ENCODE data around the gene C1QTNF5. TPM values are rescaled to one million over a fixed set of nuclear protein-coding genes. Genes with fewer than 3 reads are reported as not detected.

The C1QTNF5 gene
- total and polyA plus RNA-seq, 2 experiments from 2014 or later = 5.8 to 8.0 TPM

- H3K36me3 ChIP-seq = peaks cover 36% of the 10 kb centered on the region
- H3K4me3 ChIP-seq = no peak overlapping the region
- peak; percentile 80 to 91 for DNase-seq (ENCODE audit: low read depth in 1 of 2, low spot score in 1 of 2)
- H3K9me3 ChIP-seq (ENCODE audit: low read depth) = no peaks in the 10 kb centered on the region
- peak; percentile 75 for TF ChIP-seq CTCF (IDR thresholded peaks at IDR 0.05; ENCODE audit: low read depth, low read length)
- peaks cover 46% of the 10 kb centered on the region for H3K4me1 ChIP-seq (ENCODE audit: low read depth)
- no peaks in the 10 kb centered on the region for H3K27me3 ChIP-seq
- peak overlapping the region; percentile 71 for H3K27ac ChIP-seq
Measured at GRCh38 chr11:119356349-119357031, 15.8 kb upstream of the C1QTNF5 start.

GRCh38 chr11:119355091-119355843 is 14.6 kb upstream of the C1QTNF5 start:
- H3K9me3 ChIP-seq (ENCODE audit: low read depth) = no peaks in the 10 kb centered on the region
- peaks cover 40% of the 10 kb centered on the region for H3K4me1 ChIP-seq (ENCODE audit: low read depth)
- H3K27me3 ChIP-seq = no peaks in the 10 kb centered on the region
- H3K36me3 ChIP-seq = peaks cover 36% of the 10 kb centered on the region
- no peak for DNase-seq (ENCODE audit: low read depth in 1 of 2, low spot score in 1 of 2)
- no peak overlapping the region for H3K4me3 ChIP-seq
- H3K27ac ChIP-seq = no peak overlapping the region
- no peak for TF ChIP-seq CTCF (IDR thresholded peaks at IDR 0.05; ENCODE audit: low read depth, low read length)

DNA sequence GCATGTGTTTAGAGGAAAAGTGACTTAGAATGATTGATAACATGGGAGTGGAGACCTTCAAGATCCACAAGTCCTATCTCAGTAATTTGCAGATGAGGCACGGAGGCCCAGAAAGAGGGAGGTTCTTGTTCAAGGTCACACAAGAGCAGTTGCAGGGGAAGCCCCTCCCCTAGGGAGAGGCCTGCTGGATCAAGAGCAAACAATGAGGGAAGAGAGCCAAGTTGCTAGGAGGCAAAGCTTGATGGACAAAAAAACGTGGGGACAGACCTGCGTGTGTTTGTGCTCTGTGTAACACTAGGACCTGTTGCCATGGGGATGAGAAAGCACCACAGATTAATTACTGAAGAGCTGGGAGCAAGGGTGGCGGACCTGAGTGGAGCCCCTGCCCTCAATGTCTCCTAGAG is 12.2 kb upstream of the C1QTNF5 start:
- no peaks in the 10 kb centered on the region for H3K27me3 ChIP-seq
- H3K4me3 ChIP-seq = no peak overlapping the region
- H3K9me3 ChIP-seq (ENCODE audit: low read depth) = no peaks in the 10 kb centered on the region
- peak; percentile 64 to 67 for DNase-seq (ENCODE audit: low read depth in 1 of 2, low spot score in 1 of 2)
- no peak for TF ChIP-seq CTCF (IDR thresholded peaks at IDR 0.05; ENCODE audit: low read depth, low read length)
- peak overlapping the region; percentile 62 for H3K27ac ChIP-seq
- peaks cover 18% of the 10 kb centered on the region for H3K36me3 ChIP-seq
- peaks cover 33% of the 10 kb centered on the region for H3K4me1 ChIP-seq (ENCODE audit: low read depth)

- Histone ChIP-seq H3K9me3 (ENCODE audit: low read depth) (no peaks in the 10 kb centered on the region), H3K4me3 (no peak overlapping the region), H3K27ac (no peak overlapping the region), H3K27me3 (no peaks in the 10 kb centered on the region), H3K4me1 (ENCODE audit: low read depth) (peaks cover 20% of the 10 kb centered on the region), H3K36me3 (peaks cover 9% of the 10 kb centered on the region)
- no peak for DNase-seq (ENCODE audit: low read depth in 1 of 2, low spot score in 1 of 2)
- no peak for TF ChIP-seq CTCF (IDR thresholded peaks at IDR 0.05; ENCODE audit: low read depth, low read length)
Measured at GRCh38 chr11:119351232-119351631, 10.5 kb upstream of the C1QTNF5 start.

- Histone ChIP-seq H3K27ac (no peak overlapping the region), H3K4me3 (no peak overlapping the region), H3K36me3 (peaks cover 9% of the 10 kb centered on the region), H3K9me3 (ENCODE audit: low read depth) (no peaks in the 10 kb centered on the region), H3K4me1 (ENCODE audit: low read depth) (peaks cover 16% of the 10 kb centered on the region), H3K27me3 (no peaks in the 10 kb centered on the region)
- no peak for TF ChIP-seq CTCF (IDR thresholded peaks at IDR 0.05; ENCODE audit: low read depth, low read length)
- no peak for DNase-seq (ENCODE audit: low read depth in 1 of 2, low spot score in 1 of 2)
Measured at GRCh38 chr11:119350302-119350701, 9.6 kb upstream of the C1QTNF5 start.
